HFFc6 (cell line): ENCODE measurements around the gene KRT71. TPM values are rescaled to one million over a fixed set of nuclear protein-coding genes. Genes with fewer than 3 reads are reported as not detected.
A peak's percentile ranks its signal among the peaks of the same experiment; 100 is the strongest.

Experiments used
- DNase-seq: peaks from one replicate; pipeline ENCODE4 v3.0.0-alpha.2; 2018
- H3K27ac Mint-ChIP-seq: 2 replicates; pipeline ENCODE4 v1.8.0; 2020; ENCODE audit warnings: mild to moderate bottlenecking, mixed read lengths
- H3K27me3 Mint-ChIP-seq: 2 replicates; pipeline ENCODE4 v1.8.0; 2021; ENCODE audit warnings: mild to moderate bottlenecking, moderate library complexity, mixed read lengths; ENCODE audit not compliant: insufficient read depth
- H3K36me3 Mint-ChIP-seq: 2 replicates; pipeline ENCODE4 v1.8.0; 2021; ENCODE audit warnings: low read depth, mixed read lengths
- H3K4me1 Mint-ChIP-seq: 2 replicates; pipeline ENCODE4 v1.8.0; 2020; ENCODE audit warnings: low read depth, mixed read lengths
- H3K4me3 Mint-ChIP-seq: 2 replicates; pipeline ENCODE4 v1.8.0; 2020; ENCODE audit warnings: mild to moderate bottlenecking, moderate library complexity, mixed read lengths
- H3K9me3 Mint-ChIP-seq: 2 replicates; pipeline ENCODE4 v1.8.0; 2020; ENCODE audit warnings: mild to moderate bottlenecking, mixed read lengths
- CTCF ChIP-seq: fragments of 200-600 bp; sonication (generic); IDR thresholded peaks from 2 replicates; pipeline ENCODE4 v1.5.0; 2021; ENCODE audit warnings: antibody characterized with exemption, mild to moderate bottlenecking
- total RNA-seq, 6 experiments: library from RNA; stranded (reverse); fragmentation: NEBNext Ultra II Directional; extraction: Animal tissue kit (Norgen Biotek cat#: 25700); gene quantifications; 2 replicates in 1 of 6; 3 replicates in 5 of 6; pipeline ENCODE4 v1.2.3, GENCODE V29; 2021

Gene KRT71
- total RNA-seq, 6 experiments from 2014 or later, result not detected

GRCh38 chr12:52546126-52546525 is 6.8 kb downstream of the KRT71 start:
- TF ChIP-seq CTCF, result no peak
- H3K36me3 Mint-ChIP-seq, result no peaks in the 10 kb centered on the region
- no peak overlapping the region for H3K27ac Mint-ChIP-seq
- H3K4me1 Mint-ChIP-seq, result no peaks in the 10 kb centered on the region; the same call in 1 of the 2 replicates
- no peak overlapping the region for H3K4me3 Mint-ChIP-seq
- no peak for DNase-seq
- no peaks in the 10 kb centered on the region for H3K9me3 Mint-ChIP-seq
- peaks cover 47% of the 10 kb centered on the region for H3K27me3 Mint-ChIP-seq

- peak; percentile 46 for TF ChIP-seq CTCF
- no peak overlapping the region for H3K4me3 Mint-ChIP-seq
- peaks cover 32% of the 10 kb centered on the region for H3K27me3 Mint-ChIP-seq
- no peaks in the 10 kb centered on the region for H3K36me3 Mint-ChIP-seq
- no peak overlapping the region for H3K27ac Mint-ChIP-seq
- no peaks in the 10 kb centered on the region for H3K9me3 Mint-ChIP-seq
- H3K4me1 Mint-ChIP-seq, result peaks cover 5% of the 10 kb centered on the region
- DNase-seq, result peak; percentile 48
Observed at GRCh38 chr12:52543985-52544883, 8.7 kb downstream of the KRT71 start.

GRCh38 chr12:52542785-52543318 is 10.1 kb downstream of the KRT71 start:
- peaks cover 29% of the 10 kb centered on the region for H3K27me3 Mint-ChIP-seq
- H3K4me3 Mint-ChIP-seq, result no peak overlapping the region
- DNase-seq, result no peak
- no peaks in the 10 kb centered on the region for H3K9me3 Mint-ChIP-seq
- H3K4me1 Mint-ChIP-seq, result peaks cover 14% of the 10 kb centered on the region
- no peaks in the 10 kb centered on the region for H3K36me3 Mint-ChIP-seq
- no peak overlapping the region for H3K27ac Mint-ChIP-seq
- TF ChIP-seq CTCF, result no peak

- Mint-ChIP-seq H3K27ac (no peak overlapping the region), H3K4me3 (no peak overlapping the region), H3K27me3 (peaks cover 31% of the 10 kb centered on the region), H3K4me1 (peaks cover 14% of the 10 kb centered on the region), H3K36me3 (no peaks in the 10 kb centered on the region), H3K9me3 (no peaks in the 10 kb centered on the region)
- no peak for DNase-seq
- TF ChIP-seq CTCF, result no peak
Observed at GRCh38 chr12:52542157-52542556, 10.8 kb downstream of the KRT71 start.

- H3K36me3 Mint-ChIP-seq, result no peaks in the 10 kb centered on the region
- TF ChIP-seq CTCF, result no peak
- no peak for DNase-seq
- H3K4me1 Mint-ChIP-seq, result peaks cover 14% of the 10 kb centered on the region
- no peak overlapping the region for H3K27ac Mint-ChIP-seq
- H3K4me3 Mint-ChIP-seq, result no peak overlapping the region
- no peaks in the 10 kb centered on the region for H3K9me3 Mint-ChIP-seq
- H3K27me3 Mint-ChIP-seq, result peaks cover 33% of the 10 kb centered on the region
Observed at GRCh38 chr12:52541709-52542108, 11.2 kb downstream of the KRT71 start.
